ENCODE data around the gene IRGC. TPM values are rescaled to one million over a fixed set of nuclear protein-coding genes. Genes with fewer than 3 reads are reported as not detected.

The IRGC gene
- total RNA-seq = not detected

- ATAC-seq = no peak
- Histone ChIP-seq H3K9me3 (no peaks in the 10 kb centered on the region), H3K27ac (no peak within 1 kb of the TSS), H3K36me3 (no peaks in the 10 kb centered on the region), H3K4me3 (no peak within 1 kb of the TSS), H3K27me3 (no peaks in the 10 kb centered on the region), H3K4me1 (no peaks in the 10 kb centered on the region)
- no peak for DNase-seq
- in situ Hi-C loops (cut with MboI; ENCODE audit: low sequenced_read_pairs in 4 of 4) = no loop called here
- intact Hi-C loops (cut with DNase I; ENCODE audit: low total_unique reads) = no loop called here
- no peak for TF ChIP-seq CTCF (IDR thresholded peaks at IDR 0.05 in 4 of 5, conservative IDR thresholded peaks at IDR 0.05 in 1 of 5)
- no peak for TF ChIP-seq POLR2A (IDR thresholded peaks at IDR 0.05)
Observed at GRCh38 chr19:43715776-43716175, at the start of gene IRGC. TSS of gene IRGC (plus strand) at chr19:43716076. CDS start at chr19:43718559, 2,483 bp downstream.

GRCh38 chr19:43667126-43667875, 48.6 kb upstream of the IRGC start:
- Histone ChIP-seq H3K4me1 (peaks cover 2 to 5% of the 10 kb centered on the region in 2 donors), H3K9me3 (no peaks in the 10 kb centered on the region), H3K36me3 (no peaks in the 10 kb centered on the region), H3K4me3 (peak overlapping the region in 3 of 4 donors; percentile 56 to 68 (median 64)), H3K27ac (peak overlapping the region in 3 of 4 donors; percentile 33 to 86 (median 71)), H3K27me3 (peaks cover 15 to 35% (median 27%) of the 10 kb centered on the region in 3 donors)
- in situ Hi-C loops (cut with MboI; ENCODE audit: low sequenced_read_pairs in 4 of 4) = loop anchor here in 1 of 4 donors (25.0 kb wide), 2 partner anchors 130 to 230 kb away; partner anchors contain the start of genes ETHE1 and ZNF575
- ATAC-seq = no peak
- DNase-seq = no peak
- no peak for TF ChIP-seq CTCF (IDR thresholded peaks at IDR 0.05 in 4 of 5, conservative IDR thresholded peaks at IDR 0.05 in 1 of 5)
- no peak for TF ChIP-seq POLR2A (IDR thresholded peaks at IDR 0.05)
- intact Hi-C loops (cut with DNase I; ENCODE audit: low total_unique reads) = no loop called here

GRCh38 chr19:43667876-43668405, 47.9 kb upstream of the IRGC start:
- TF ChIP-seq CTCF (IDR thresholded peaks at IDR 0.05 in 4 of 5, conservative IDR thresholded peaks at IDR 0.05 in 1 of 5) (no peak), POLR2A (IDR thresholded peaks at IDR 0.05) (no peak)
- Histone ChIP-seq H3K27ac (peak overlapping the region; percentile 33 to 86 (median 62)), H3K4me3 (peak overlapping the region; percentile 19 to 68 (median 60)), H3K36me3 (no peaks in the 10 kb centered on the region), H3K9me3 (no peaks in the 10 kb centered on the region), H3K4me1 (peaks cover 2 to 5% of the 10 kb centered on the region in 2 donors), H3K27me3 (peaks cover 15 to 35% (median 27%) of the 10 kb centered on the region in 3 donors)
- ATAC-seq (no peak), DNase-seq (no peak)
- in situ Hi-C loops (cut with MboI; ENCODE audit: low sequenced_read_pairs in 4 of 4) (loop anchor here in 1 of 4 donors (25.0 kb wide), 2 partner anchors 131 to 231 kb away; partner anchors contain the start of genes ETHE1 and ZNF575), intact Hi-C loops (cut with DNase I; ENCODE audit: low total_unique reads) (loop anchor here (2.0 kb wide), 1 partner anchor 33 kb away; no protein-coding TSS in a partner anchor)

- Histone ChIP-seq H3K27ac (peak overlapping the region; percentile 74 to 87 (median 86)), H3K27me3 (peaks cover 15 to 35% (median 27%) of the 10 kb centered on the region in 3 donors), H3K36me3 (no peaks in the 10 kb centered on the region), H3K4me1 (peaks cover 2 to 5% of the 10 kb centered on the region in 2 donors), H3K9me3 (no peaks in the 10 kb centered on the region), H3K4me3 (peak overlapping the region; percentile 50 to 68 (median 60))
- in situ Hi-C loops (cut with MboI; ENCODE audit: low sequenced_read_pairs in 4 of 4) (loop anchor here in 1 of 4 donors (25.0 kb wide), 2 partner anchors 131 to 231 kb away; partner anchors contain the start of genes ETHE1 and ZNF575), intact Hi-C loops (cut with DNase I; ENCODE audit: low total_unique reads) (loop anchor here (2.0 kb wide), 1 partner anchor 32 kb away; no protein-coding TSS in a partner anchor)
- DNase-seq = peak; percentile 92 to 93
- ATAC-seq = peak; percentile 94
- TF ChIP-seq CTCF (IDR thresholded peaks at IDR 0.05 in 4 of 5, conservative IDR thresholded peaks at IDR 0.05 in 1 of 5) = no peak
- TF ChIP-seq POLR2A (IDR thresholded peaks at IDR 0.05) = peak; percentile 54 to 84
Observed at GRCh38 chr19:43668406-43669109, 47.3 kb upstream of the IRGC start.
